Transverse colon (tissue), 3 donors: Measurements from ENCODE around the gene CSGALNACT2.

Experiments
- CTCF ChIP-seq, 5 experiments: fragments of 200-600 bp in 3 of 5; fragments of 450-650 bp in 2 of 5; sonication (generic) in 3 of 5; IDR thresholded peaks; 1 replicate in 2 of 5; 2 replicates in 3 of 5; pipeline ENCODE4 v1.5.1; 2016 to 2017; ENCODE audit warnings: antibody characterized with exemption in 5 of 5, inconsistent platforms in 3 of 5, mild to moderate bottlenecking in 2 of 5, moderate library complexity in 1 of 5
- POLR2A ChIP-seq: fragments of 450-650 bp; IDR thresholded peaks from one replicate; pipeline ENCODE4 v1.6.1; 2016; ENCODE audit warnings: antibody characterized with exemption, mild to moderate bottlenecking, moderate library complexity

GRCh38 chr10:43114743-43115611 lies 23.3 kb upstream of the CSGALNACT2 start:
- TF ChIP-seq CTCF (IDR thresholded peaks at IDR 0.05) (no peak), POLR2A (no peak)
